HEK293 (cell line): ENCODE measurements around the gene FAM131B.
A peak's percentile ranks its signal among the peaks of the same experiment; 100 is the strongest.

Experiments
- CTCF ChIA-PET: fragments of 350-600 bp; formaldehyde crosslinking; extraction: SDS; loops from one replicate; lab custom pipeline; 2021; ENCODE audit warnings: antibody characterized with exemption; lab: Yijun Ruan, JAX
- POLR2A ChIA-PET: fragments of 300-600 bp; formaldehyde crosslinking; extraction: SDS; loops from one replicate; lab custom pipeline; 2020; ENCODE audit warnings: antibody characterized with exemption, inconsistent platforms; lab: Yijun Ruan, JAX
- H3K27ac ChIP-seq: fragments of 200-500 bp; sonication (Bioruptor generic); 2 replicates; pipeline ENCODE4 v1.5.1; 2014; ENCODE audit warnings: low read depth, low read length, control low read depth, inconsistent platforms; ENCODE audit errors: extremely low read depth
- H3K36me3 ChIP-seq, 2 experiments: fragments of 200-500 bp in 1 of 2; sonication (Bioruptor generic) in 1 of 2; 1 replicate in 1 of 2; 2 replicates in 1 of 2; pipeline ENCODE4 v1.5.1; 2014 to 2017; ENCODE audit warnings: inconsistent platforms in 2 of 2, low read length in 2 of 2; ENCODE audit not compliant: control insufficient read depth in 2 of 2, insufficient read depth in 1 of 2
- H3K4me1 ChIP-seq: fragments of 200-500 bp; sonication (Bioruptor generic); 2 replicates; pipeline ENCODE4 v1.5.1; 2014; ENCODE audit warnings: mild to moderate bottlenecking, low read length, inconsistent platforms; ENCODE audit not compliant: control insufficient read depth, insufficient read depth
- H3K4me3 ChIP-seq: 2 replicates; pipeline ENCODE4 v1.5.1; 2011; ENCODE audit warnings: low read depth, mild to moderate bottlenecking, control low read depth, low read length, moderate library complexity
- H3K9me3 ChIP-seq: fragments of 200-500 bp; sonication (Bioruptor generic); 2 replicates; pipeline ENCODE4 v1.5.1; 2014; ENCODE audit warnings: low read depth, low read length, inconsistent platforms; ENCODE audit not compliant: control insufficient read depth, insufficient read depth
- GFI1B ChIP-seq: fragments of 450-650 bp; formaldehyde crosslinking; IDR thresholded peaks from 2 replicates; pipeline ENCODE4 v1.5.1; 2016; ENCODE audit warnings: missing biosample characterization, missing genetic modification characterization
- GLIS2 ChIP-seq: fragments of 450-650 bp; formaldehyde crosslinking; IDR thresholded peaks from 2 replicates; pipeline ENCODE4 v1.5.1; 2016; ENCODE audit warnings: missing biosample characterization, missing genetic modification characterization
- HOXA7 ChIP-seq: sonication (generic); formaldehyde crosslinking; IDR thresholded peaks from 2 replicates; pipeline ENCODE4 v1.8.1; 2022; ENCODE audit warnings: missing genetic modification reagents, borderline replicate concordance
- KLF1 ChIP-seq: fragments of 450-650 bp; formaldehyde crosslinking; IDR thresholded peaks from 2 replicates; pipeline ENCODE4 v1.5.1; 2016; ENCODE audit warnings: missing biosample characterization, missing genetic modification characterization
- MEIS1 ChIP-seq: sonication (generic); formaldehyde crosslinking; IDR thresholded peaks from 2 replicates; pipeline ENCODE4 v1.8.1; 2022; ENCODE audit warnings: missing genetic modification reagents, mild to moderate bottlenecking, borderline replicate concordance
- OVOL3 ChIP-seq: fragments of 450-650 bp; formaldehyde crosslinking; IDR thresholded peaks from 2 replicates; pipeline ENCODE4 v1.5.1; 2016; ENCODE audit warnings: missing biosample characterization, missing genetic modification characterization
- SCRT1 ChIP-seq: fragments of 450-650 bp; formaldehyde crosslinking; IDR thresholded peaks from 2 replicates; pipeline ENCODE4 v1.5.1; 2016; ENCODE audit warnings: missing biosample characterization, missing genetic modification characterization, borderline replicate concordance
- SCRT2 ChIP-seq: fragments of 450-650 bp; formaldehyde crosslinking; IDR thresholded peaks from 2 replicates; pipeline ENCODE4 v1.5.1; 2016; ENCODE audit warnings: missing biosample characterization, missing genetic modification characterization
- YY1 ChIP-seq: fragments of 450-650 bp; formaldehyde crosslinking; IDR thresholded peaks from 2 replicates; pipeline ENCODE4 v1.5.1; 2018; ENCODE audit warnings: missing biosample characterization, missing genetic modification characterization
- YY2 ChIP-seq: fragments of 450-650 bp; formaldehyde crosslinking; IDR thresholded peaks from 2 replicates; pipeline ENCODE4 v1.5.1; 2016; ENCODE audit warnings: missing biosample characterization, missing genetic modification characterization
- ZFP3 ChIP-seq: fragments of 450-650 bp; formaldehyde crosslinking; IDR thresholded peaks from 2 replicates; pipeline ENCODE4 v1.5.1; 2016; ENCODE audit warnings: low read depth, missing biosample characterization, missing genetic modification characterization
- ZFP37 ChIP-seq: fragments of 450-650 bp; formaldehyde crosslinking; IDR thresholded peaks from 2 replicates; pipeline ENCODE4 v1.5.1; 2016; ENCODE audit warnings: missing biosample characterization, missing genetic modification characterization
- ZFP69B ChIP-seq: fragments of 450-650 bp; formaldehyde crosslinking; IDR thresholded peaks from 2 replicates; pipeline ENCODE4 v1.5.1; 2016; ENCODE audit warnings: missing biosample characterization, missing genetic modification characterization
- ZNF132 ChIP-seq: fragments of 450-650 bp; formaldehyde crosslinking; IDR thresholded peaks from 2 replicates; pipeline ENCODE4 v1.5.1; 2017; ENCODE audit warnings: missing biosample characterization, missing genetic modification characterization, borderline replicate concordance
- ZNF19 ChIP-seq: fragments of 450-650 bp; formaldehyde crosslinking; IDR thresholded peaks from 2 replicates; pipeline ENCODE4; 2016; ENCODE audit warnings: missing biosample characterization, missing genetic modification characterization, low read depth
- ZNF214 ChIP-seq: fragments of 450-650 bp; formaldehyde crosslinking; IDR thresholded peaks from 2 replicates; pipeline ENCODE4 v1.5.1; 2017; ENCODE audit warnings: missing biosample characterization, mild to moderate bottlenecking, missing genetic modification characterization, borderline replicate concordance
- ZNF366 ChIP-seq: fragments of 450-650 bp; formaldehyde crosslinking; conservative IDR thresholded peaks from 2 replicates; pipeline ENCODE4 v1.5.1; 2016; ENCODE audit warnings: missing biosample characterization, missing genetic modification characterization
- ZNF654 ChIP-seq: fragments of 450-650 bp; formaldehyde crosslinking; IDR thresholded peaks from 2 replicates; pipeline ENCODE4 v1.5.1; 2016; ENCODE audit warnings: low read depth, missing biosample characterization, missing genetic modification characterization
- ZNF660 ChIP-seq: fragments of 450-650 bp; IDR thresholded peaks from 2 replicates; pipeline ENCODE4 v1.5.1; 2018; ENCODE audit warnings: missing biosample characterization, mild to moderate bottlenecking, missing genetic modification characterization
- ZNF707 ChIP-seq: fragments of 450-650 bp; formaldehyde crosslinking; IDR thresholded peaks from 2 replicates; pipeline ENCODE4 v1.5.1; 2016; ENCODE audit warnings: missing biosample characterization, missing genetic modification characterization
- ZNF777 ChIP-seq: fragments of 450-650 bp; formaldehyde crosslinking; IDR thresholded peaks from 2 replicates; pipeline ENCODE4 v1.5.1; 2017; ENCODE audit warnings: missing biosample characterization, missing genetic modification characterization, borderline replicate concordance
- ZNF791 ChIP-seq: fragments of 450-650 bp; formaldehyde crosslinking; IDR thresholded peaks from 2 replicates; pipeline ENCODE4 v1.5.1; 2016; ENCODE audit warnings: missing biosample characterization, missing genetic modification characterization
- TF ChIP-seq, protein P1 (sequence below): fragments of 450-650 bp; formaldehyde crosslinking; optimal IDR thresholded peaks from 2 replicates; pipeline ENCODE3; 2016; ENCODE audit warnings: missing biosample characterization, mild to moderate bottlenecking, missing genetic modification characterization
- TF ChIP-seq, protein P2 (sequence below): IDR thresholded peaks from 2 replicates; pipeline ENCODE4 v1.6.1; 2011; ENCODE audit warnings: mild to moderate bottlenecking, low read depth, low read length, borderline replicate concordance

The FAM131B gene

DNA sequence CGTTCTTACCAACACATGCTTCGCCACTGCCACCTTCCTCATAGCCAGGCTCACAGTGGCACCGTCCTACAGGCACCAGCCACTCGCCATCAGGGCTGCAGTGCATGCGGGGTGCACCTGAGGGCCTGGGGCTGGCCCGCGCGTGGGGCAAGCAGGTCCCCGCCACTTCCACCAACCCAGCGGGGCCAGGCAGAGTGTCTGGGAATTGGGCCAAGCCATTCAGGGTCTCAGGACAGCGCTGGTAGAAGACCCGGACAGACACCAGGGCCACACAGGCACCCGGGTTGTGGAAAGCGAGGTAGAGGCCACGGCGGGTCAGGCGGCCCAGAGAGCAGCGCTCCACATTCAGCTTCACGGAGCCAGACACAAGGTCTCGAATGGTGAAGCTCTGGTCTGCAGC lies 37.1 kb upstream of the FAM131B start:
- no peak for TF ChIP-seq GFI1B (tag by site-specific recombination)
- TF ChIP-seq ZFP37 (tag by site-specific recombination): no peak
- no peak for TF ChIP-seq HOXA7 (CRISPR knock-in tag)
- no peak for TF ChIP-seq ZNF791 (tag by site-specific recombination)
- TF ChIP-seq ZNF777 (tag by site-specific recombination): no peak
- TF ChIP-seq ZNF19: no peak
- TF ChIP-seq, protein P1, sequence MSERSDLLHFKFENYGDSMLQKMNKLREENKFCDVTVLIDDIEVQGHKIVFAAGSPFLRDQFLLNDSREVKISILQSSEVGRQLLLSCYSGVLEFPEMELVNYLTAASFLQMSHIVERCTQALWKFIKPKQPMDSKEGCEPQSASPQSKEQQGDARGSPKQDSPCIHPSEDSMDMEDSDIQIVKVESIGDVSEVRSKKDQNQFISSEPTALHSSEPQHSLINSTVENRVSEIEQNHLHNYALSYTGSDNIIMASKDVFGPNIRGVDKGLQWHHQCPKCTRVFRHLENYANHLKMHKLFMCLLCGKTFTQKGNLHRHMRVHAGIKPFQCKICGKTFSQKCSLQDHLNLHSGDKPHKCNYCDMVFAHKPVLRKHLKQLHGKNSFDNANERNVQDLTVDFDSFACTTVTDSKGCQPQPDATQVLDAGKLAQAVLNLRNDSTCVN (tag by site-specific recombination): no peak
- no peak for TF ChIP-seq ZNF214 (tag by site-specific recombination)
- TF ChIP-seq OVOL3 (tag by site-specific recombination): no peak
- TF ChIP-seq YY2 (tag by site-specific recombination): no peak
- TF ChIP-seq, all 188 proteins: peak for 0
- no peaks in the 10 kb centered on the region for H3K4me1 ChIP-seq
- H3K27ac ChIP-seq: no peak overlapping the region
- no peaks in the 10 kb centered on the region for H3K9me3 ChIP-seq
- ChIA-PET CTCF (no interaction called here), POLR2A (no interaction called here)
- H3K36me3 ChIP-seq: no peaks in the 10 kb centered on the region
- H3K4me3 ChIP-seq: no peak overlapping the region

GRCh38 chr7:143399151-143399550 lies 36.6 kb upstream of the FAM131B start:
- 0 out of 2 replicates have a peak, but pooled peaks have one; percentile 13 for TF ChIP-seq GLIS2
- TF ChIP-seq ZNF654 (tag by site-specific recombination): no peak
- no peak overlapping the region for H3K4me3 ChIP-seq
- H3K9me3 ChIP-seq: no peaks in the 10 kb centered on the region
- ChIA-PET POLR2A (no interaction called here), CTCF (interaction anchor here (0.6 kb wide), 1 partner anchor 141 kb away, joined by 4 read pairs; no protein-coding TSS in a partner anchor)
- H3K36me3 ChIP-seq: no peaks in the 10 kb centered on the region
- H3K27ac ChIP-seq: no peak overlapping the region
- no peaks in the 10 kb centered on the region for H3K4me1 ChIP-seq

DNA sequence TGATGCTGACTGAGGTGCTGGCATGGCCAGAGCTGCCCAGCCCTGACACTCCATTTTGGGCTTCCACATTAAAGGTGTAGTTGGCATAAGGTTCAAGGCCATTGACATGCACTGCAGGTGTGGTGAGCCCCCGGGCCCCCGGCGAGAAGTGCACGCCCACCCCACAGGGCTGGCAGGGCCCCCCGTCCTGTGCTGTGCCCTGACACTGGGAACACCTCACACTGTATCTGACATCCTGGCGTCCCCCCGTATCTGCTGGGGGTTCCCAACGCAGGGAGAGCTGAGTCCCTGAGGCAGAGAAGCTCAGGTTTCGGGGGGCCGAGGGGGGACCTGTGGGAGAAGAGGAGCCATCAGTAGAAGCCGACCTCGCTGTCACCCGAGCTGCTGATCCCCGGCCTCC lies 36.1 kb upstream of the FAM131B start:
- H3K4me1 ChIP-seq: no peaks in the 10 kb centered on the region
- ChIA-PET CTCF (interaction anchor here (0.6 kb wide), 1 partner anchor 140 kb away, joined by 4 read pairs; no protein-coding TSS in a partner anchor), POLR2A (interaction anchor here (1.1 kb wide), 1 partner anchor 10 kb away, joined by 4 read pairs; the partner anchor contains the start of gene EPHA1)
- TF ChIP-seq ZNF132: no peak
- no peak for TF ChIP-seq MEIS1
- TF ChIP-seq KLF1 (tag by site-specific recombination): no peak
- TF ChIP-seq ZFP3: no peak
- no peak for TF ChIP-seq ZNF366 (tag by site-specific recombination)
- H3K36me3 ChIP-seq: no peaks in the 10 kb centered on the region
- no peak overlapping the region for H3K27ac ChIP-seq
- H3K9me3 ChIP-seq: no peaks in the 10 kb centered on the region
- H3K4me3 ChIP-seq: no peak overlapping the region

- H3K4me1 ChIP-seq: no peaks in the 10 kb centered on the region
- no peak for TF ChIP-seq YY1 (tag by site-specific recombination)
- no peak for TF ChIP-seq ZFP69B (tag by site-specific recombination)
- peak; percentile 79; the same call in 1 of the 2 replicates for TF ChIP-seq SCRT1
- TF ChIP-seq ZNF660 (tag by site-specific recombination): no peak
- TF ChIP-seq, protein P2, sequence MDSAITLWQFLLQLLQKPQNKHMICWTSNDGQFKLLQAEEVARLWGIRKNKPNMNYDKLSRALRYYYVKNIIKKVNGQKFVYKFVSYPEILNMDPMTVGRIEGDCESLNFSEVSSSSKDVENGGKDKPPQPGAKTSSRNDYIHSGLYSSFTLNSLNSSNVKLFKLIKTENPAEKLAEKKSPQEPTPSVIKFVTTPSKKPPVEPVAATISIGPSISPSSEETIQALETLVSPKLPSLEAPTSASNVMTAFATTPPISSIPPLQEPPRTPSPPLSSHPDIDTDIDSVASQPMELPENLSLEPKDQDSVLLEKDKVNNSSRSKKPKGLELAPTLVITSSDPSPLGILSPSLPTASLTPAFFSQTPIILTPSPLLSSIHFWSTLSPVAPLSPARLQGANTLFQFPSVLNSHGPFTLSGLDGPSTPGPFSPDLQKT: no peak
- no peak for TF ChIP-seq HOXA7 (CRISPR knock-in tag)
- TF ChIP-seq ZNF707 (tag by site-specific recombination): no peak
- peak; percentile 88 for TF ChIP-seq SCRT2
- H3K36me3 ChIP-seq: peaks cover 0 to 2% of the 10 kb centered on the region in 2 experiments; a peak in 1 of 3 replicates
- no peak overlapping the region for H3K27ac ChIP-seq
- CTCF ChIA-PET: no interaction called here
- POLR2A ChIA-PET: interaction anchor here (1.1 kb wide), 1 partner anchor 10 kb away, joined by 4 read pairs; the partner anchor contains the start of gene EPHA1
- no peak overlapping the region for H3K4me3 ChIP-seq
- no peaks in the 10 kb centered on the region for H3K9me3 ChIP-seq
These were observed 35.4 kb upstream of the FAM131B start for GRCh38 chr7:143397710-143398530.
